K562 (cell line): ENCODE data around the gene EGFL7. TPM values are rescaled to one million over a fixed set of nuclear protein-coding genes. Genes with fewer than 3 reads are reported as not detected.

Source experiments
- CBX2 ChIP-seq: fragments of 200-600 bp; sonication (generic); IDR thresholded peaks from one replicate; pipeline ENCODE4 v1.6.1; 2012; ENCODE audit warnings: mild to moderate bottlenecking, low read length, inconsistent platforms; ENCODE audit not compliant: insufficient read depth, poor library complexity, severe bottlenecking
- CCNT2 ChIP-seq: IDR thresholded peaks from 2 replicates; pipeline ENCODE4 v1.6.1; 2011; ENCODE audit warnings: borderline replicate concordance, low read depth, mild to moderate bottlenecking, moderate library complexity, mixed read lengths, low read length; ENCODE audit not compliant: insufficient read length; ENCODE audit errors: extremely low read depth
- EZH2 ChIP-seq: IDR thresholded peaks from 2 replicates; pipeline ENCODE4 v1.6.1; 2012; ENCODE audit warnings: low read depth, mild to moderate bottlenecking, inconsistent platforms, low read length, borderline replicate concordance
- HDGF ChIP-seq: fragments of 450-650 bp; IDR thresholded peaks from 2 replicates; pipeline ENCODE4 v1.6.1; 2016
- HIVEP1 ChIP-seq: fragments of 250-450 bp; sonication (Bioruptor Pico); IDR thresholded peaks from 2 replicates; pipeline ENCODE4 v1.4.0; 2020; ENCODE audit warnings: mild to moderate bottlenecking
- KLF6 ChIP-seq: fragments of 250-450 bp; sonication (Bioruptor Pico); IDR thresholded peaks from 2 replicates; pipeline ENCODE4 v1.4.0; 2020; ENCODE audit warnings: mild to moderate bottlenecking, moderate library complexity, borderline replicate concordance
- NFE2 ChIP-seq: IDR thresholded peaks from 2 replicates; pipeline ENCODE4 v1.6.1; 2014; ENCODE audit warnings: antibody characterized with exemption, low read depth
- RBM17 ChIP-seq: fragments of 200-400 bp; formaldehyde crosslinking; IDR thresholded peaks from 2 replicates; pipeline ENCODE4 v1.6.1; 2017; ENCODE audit warnings: low read depth, mild to moderate bottlenecking, low read length, borderline replicate concordance
- RBM22 ChIP-seq: fragments of 200-400 bp; formaldehyde crosslinking; IDR thresholded peaks from 2 replicates; pipeline ENCODE4 v1.6.1; 2018; ENCODE audit warnings: low read length, low read depth; ENCODE audit not compliant: poor library complexity, severe bottlenecking
- RFX1 ChIP-seq: fragments of 450-650 bp; IDR thresholded peaks from 2 replicates; pipeline ENCODE4 v1.6.1; 2016; ENCODE audit warnings: mild to moderate bottlenecking, moderate library complexity
- SMC3 ChIP-seq: conservative IDR thresholded peaks from 2 replicates; pipeline ENCODE4 v1.6.1; 2011; ENCODE audit warnings: low read depth, low read length, improper control_type of control experiment; ENCODE audit not compliant: insufficient read depth
- TCF7 ChIP-seq: sonication (generic); IDR thresholded peaks from 2 replicates; pipeline ENCODE4 v1.6.1; 2016; ENCODE audit warnings: antibody characterized with exemption, borderline replicate concordance
- TRIM25 ChIP-seq: fragments of 450-650 bp; IDR thresholded peaks from 2 replicates; pipeline ENCODE4 v1.7.0; 2016; ENCODE audit warnings: borderline replicate concordance
- TRIM28 ChIP-seq: fragments of 450-650 bp; IDR thresholded peaks from 2 replicates; pipeline ENCODE4 v1.6.1; 2017
- ZBTB49 ChIP-seq: sonication (generic); formaldehyde crosslinking; IDR thresholded peaks from 2 replicates; pipeline ENCODE4 v1.8.0; 2022; ENCODE audit warnings: missing genetic modification reagents, mild to moderate bottlenecking, borderline replicate concordance
- polyA plus RNA-seq, 8 experiments: library from polyadenylated mRNA; depleted of rRNA in 4 of 8; stranded (reverse) in 5 of 8; unstranded in 3 of 8; fragments of >200 nt; fragmentation: Nextera tagmentation in 2 of 8; fragmentation: Illumina TruSeq in 1 of 8; extraction: Ambion mirVana in 2 of 8; extraction: Trizol in 1 of 8; gene quantifications; 2 replicates each; pipeline versions ENCODE4 v1.2.1 to v1.2.3, GENCODE V29; 2011 to 2014; ENCODE audit warnings: inconsistent platforms in 1 of 8, missing spikeins in 1 of 8
- total RNA-seq, 7 experiments: library from RNA; depleted of rRNA in 6 of 7; stranded (reverse); fragments of >200 nt in 6 of 7; fragmentation: Illumina TruSeq in 2 of 7; extraction: Trizol in 2 of 7; gene quantifications; 2 replicates each; pipeline versions ENCODE4 v1.2.1 to v1.2.3, GENCODE V29; 2011 to 2021; ENCODE audit warnings: low replicate concordance in 1 of 7
- TF ChIP-seq, protein P1 (sequence below): fragments of 250-450 bp; sonication (Bioruptor Pico); IDR thresholded peaks from 2 replicates; pipeline ENCODE4 v1.4.0; 2020

Gene EGFL7
- total and polyA plus RNA-seq, 9 of the 15 experiments (the other 6 are each of a cell fraction or from before 2014, with no cell fraction given): 1.5 to 286 (median 55.5) TPM

DNA sequence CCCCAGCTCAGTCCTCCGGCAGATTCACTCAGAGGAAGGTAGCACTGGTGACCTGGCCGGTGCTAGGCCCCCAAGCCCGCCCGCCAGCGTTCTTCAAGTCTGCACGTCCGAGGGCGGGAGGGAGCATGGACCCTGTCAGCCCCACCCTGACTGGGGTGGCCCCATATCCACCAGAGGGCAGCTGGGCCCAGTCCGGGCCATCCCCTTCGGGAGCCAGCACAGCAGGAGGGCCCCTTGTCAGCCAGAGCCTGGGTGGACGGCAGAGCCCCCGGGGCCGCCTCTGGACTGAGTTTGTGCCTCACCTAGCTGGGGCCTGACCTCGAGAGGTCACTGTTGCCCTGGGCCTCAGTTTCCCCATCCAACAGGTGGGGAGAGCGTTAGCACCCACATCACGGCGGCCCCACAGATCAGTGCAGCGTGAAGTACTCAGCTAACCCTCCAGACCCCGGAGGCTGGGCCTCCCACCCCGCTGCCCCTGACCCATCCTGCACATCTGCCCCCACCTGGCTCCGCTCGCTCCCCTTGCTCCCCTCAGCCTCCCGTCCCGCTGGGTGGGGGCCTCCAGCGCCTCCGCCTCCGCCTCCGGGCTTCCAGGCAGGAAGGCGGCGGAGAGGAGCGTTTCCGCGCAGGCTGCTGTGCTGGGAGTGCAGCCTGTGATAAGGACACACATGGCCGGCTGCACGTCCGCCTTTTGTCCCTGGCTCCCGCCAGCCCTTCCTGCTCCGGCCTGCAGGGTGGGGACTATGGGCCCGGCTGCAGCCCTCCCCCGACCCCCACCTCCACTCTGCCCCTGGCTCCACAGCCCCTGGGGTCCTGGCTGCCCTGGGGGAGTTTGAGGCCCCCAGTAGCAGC, 16.6 kb upstream of the EGFL7 start (continued):
- TF ChIP-seq ZBTB49 (CRISPR knock-in tag) (no peak), SMC3 (0 out of 2 replicates have a peak, but pooled peaks have one; percentile 23), HIVEP1 (CRISPR knock-in tag) (no peak), RBM22 (no peak), KLF6 (CRISPR knock-in tag) (peak; percentile 62; the same call in 1 of the 2 replicates), HDGF (no peak), NFE2 (no peak), RBM17 (no peak), EZH2 (no peak), TRIM28 (no peak), CCNT2 (peak; percentile 32), RFX1 (no peak), TRIM25 (no peak), CBX2 (no peak), TCF7 (no peak)
- TF ChIP-seq, protein P1, sequence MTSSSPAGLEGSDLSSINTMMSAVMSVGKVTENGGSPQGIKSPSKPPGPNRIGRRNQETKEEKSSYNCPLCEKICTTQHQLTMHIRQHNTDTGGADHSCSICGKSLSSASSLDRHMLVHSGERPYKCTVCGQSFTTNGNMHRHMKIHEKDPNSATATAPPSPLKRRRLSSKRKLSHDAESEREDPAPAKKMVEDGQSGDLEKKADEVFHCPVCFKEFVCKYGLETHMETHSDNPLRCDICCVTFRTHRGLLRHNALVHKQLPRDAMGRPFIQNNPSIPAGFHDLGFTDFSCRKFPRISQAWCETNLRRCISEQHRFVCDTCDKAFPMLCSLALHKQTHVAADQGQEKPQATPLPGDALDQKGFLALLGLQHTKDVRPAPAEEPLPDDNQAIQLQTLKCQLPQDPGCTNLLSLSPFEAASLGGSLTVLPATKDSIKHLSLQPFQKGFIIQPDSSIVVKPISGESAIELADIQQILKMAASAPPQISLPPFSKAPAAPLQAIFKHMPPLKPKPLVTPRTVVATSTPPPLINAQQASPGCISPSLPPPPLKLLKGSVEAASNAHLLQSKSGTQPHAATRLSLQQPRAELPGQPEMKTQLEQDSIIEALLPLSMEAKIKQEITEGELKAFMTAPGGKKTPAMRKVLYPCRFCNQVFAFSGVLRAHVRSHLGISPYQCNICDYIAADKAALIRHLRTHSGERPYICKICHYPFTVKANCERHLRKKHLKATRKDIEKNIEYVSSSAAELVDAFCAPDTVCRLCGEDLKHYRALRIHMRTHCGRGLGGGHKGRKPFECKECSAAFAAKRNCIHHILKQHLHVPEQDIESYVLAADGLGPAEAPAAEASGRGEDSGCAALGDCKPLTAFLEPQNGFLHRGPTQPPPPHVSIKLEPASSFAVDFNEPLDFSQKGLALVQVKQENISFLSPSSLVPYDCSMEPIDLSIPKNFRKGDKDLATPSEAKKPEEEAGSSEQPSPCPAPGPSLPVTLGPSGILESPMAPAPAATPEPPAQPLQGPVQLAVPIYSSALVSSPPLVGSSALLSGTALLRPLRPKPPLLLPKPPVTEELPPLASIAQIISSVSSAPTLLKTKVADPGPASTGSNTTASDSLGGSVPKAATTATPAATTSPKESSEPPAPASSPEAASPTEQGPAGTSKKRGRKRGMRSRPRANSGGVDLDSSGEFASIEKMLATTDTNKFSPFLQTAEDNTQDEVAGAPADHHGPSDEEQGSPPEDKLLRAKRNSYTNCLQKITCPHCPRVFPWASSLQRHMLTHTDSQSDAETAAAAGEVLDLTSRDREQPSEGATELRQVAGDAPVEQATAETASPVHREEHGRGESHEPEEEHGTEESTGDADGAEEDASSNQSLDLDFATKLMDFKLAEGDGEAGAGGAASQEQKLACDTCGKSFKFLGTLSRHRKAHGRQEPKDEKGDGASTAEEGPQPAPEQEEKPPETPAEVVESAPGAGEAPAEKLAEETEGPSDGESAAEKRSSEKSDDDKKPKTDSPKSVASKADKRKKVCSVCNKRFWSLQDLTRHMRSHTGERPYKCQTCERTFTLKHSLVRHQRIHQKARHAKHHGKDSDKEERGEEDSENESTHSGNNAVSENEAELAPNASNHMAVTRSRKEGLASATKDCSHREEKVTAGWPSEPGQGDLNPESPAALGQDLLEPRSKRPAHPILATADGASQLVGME (CRISPR knock-in tag): peak; percentile 15; the same call in 1 of the 2 replicates
